ENCODE measurements around the gene CPNE9.
"Not testable (repeated sequence)": the region's sequence is repeated elsewhere in the genome, so short reads cannot be mapped to it uniquely, and the experiment has no call there.

Gene CPNE9

DNA sequence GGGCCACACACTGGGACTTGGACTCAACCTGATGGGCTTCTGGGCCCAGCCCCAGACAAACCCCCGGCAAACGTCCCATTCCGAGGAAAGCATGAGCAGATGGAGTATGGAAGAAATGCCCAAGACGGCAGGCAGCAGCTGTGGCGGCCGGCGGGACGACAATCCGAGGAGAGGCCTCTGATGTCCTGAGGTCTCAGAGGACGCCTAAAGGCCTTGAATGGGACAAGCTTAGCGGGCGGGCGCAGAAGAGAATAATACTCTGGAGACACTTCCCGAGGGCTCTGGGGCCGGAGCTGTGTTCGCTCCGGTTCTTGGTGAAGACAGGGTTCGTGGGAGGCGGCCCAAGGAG lies 45.6 kb downstream of the CPNE9 start:
- DNase-seq = no peak

DNA sequence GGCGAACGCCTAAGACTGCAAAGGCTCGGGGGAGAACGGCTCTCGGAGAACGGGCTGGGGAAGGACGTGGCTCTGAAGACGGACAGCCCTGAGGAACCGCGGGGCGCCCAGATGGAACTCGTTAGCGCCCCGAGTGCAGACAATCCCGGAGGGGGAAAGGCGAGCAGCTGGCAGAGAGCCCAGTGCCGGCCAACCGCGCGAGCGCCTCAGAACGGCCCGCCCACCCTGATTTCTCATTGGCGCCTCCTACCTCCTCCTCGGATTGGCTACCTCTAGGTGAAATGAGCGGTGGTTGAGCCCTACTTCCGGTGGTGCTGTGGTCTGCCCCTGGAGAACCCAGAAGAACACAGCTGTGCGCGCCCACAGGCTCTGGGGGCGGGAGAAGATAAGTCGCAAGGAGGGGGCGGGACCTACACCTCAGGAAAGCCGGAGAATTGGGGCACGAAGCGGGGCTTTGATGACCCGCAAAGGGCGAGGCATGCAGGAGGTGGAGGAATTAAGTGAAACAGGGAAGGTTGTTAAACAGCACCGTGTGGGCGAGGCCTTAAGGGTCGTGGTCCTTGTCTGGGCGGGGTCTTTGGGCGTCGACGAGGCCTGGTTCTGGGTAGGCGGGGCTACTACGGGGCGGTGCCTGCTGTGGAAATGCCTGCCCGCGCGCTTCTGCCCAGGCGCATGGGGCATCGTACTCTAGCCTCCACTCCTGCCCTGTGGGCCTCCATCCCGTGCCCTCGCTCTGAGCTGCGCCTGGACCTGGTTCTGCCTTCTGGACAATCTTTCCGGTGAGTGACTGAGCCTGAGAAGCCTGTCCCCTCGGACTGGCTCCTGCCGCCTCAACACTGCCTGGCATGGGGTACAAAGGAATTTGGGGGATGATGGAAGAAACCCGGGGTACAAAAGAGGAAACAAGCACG lies 46.3 kb downstream of the CPNE9 start, which contains the start of gene OGG1:
Gene OGG1 (plus strand): TSS at position 308 of the 911 bp plus-strand sequence. CDS start 335 bp downstream, at position 643.
- DNase-seq = peak; percentile 97

DNA sequence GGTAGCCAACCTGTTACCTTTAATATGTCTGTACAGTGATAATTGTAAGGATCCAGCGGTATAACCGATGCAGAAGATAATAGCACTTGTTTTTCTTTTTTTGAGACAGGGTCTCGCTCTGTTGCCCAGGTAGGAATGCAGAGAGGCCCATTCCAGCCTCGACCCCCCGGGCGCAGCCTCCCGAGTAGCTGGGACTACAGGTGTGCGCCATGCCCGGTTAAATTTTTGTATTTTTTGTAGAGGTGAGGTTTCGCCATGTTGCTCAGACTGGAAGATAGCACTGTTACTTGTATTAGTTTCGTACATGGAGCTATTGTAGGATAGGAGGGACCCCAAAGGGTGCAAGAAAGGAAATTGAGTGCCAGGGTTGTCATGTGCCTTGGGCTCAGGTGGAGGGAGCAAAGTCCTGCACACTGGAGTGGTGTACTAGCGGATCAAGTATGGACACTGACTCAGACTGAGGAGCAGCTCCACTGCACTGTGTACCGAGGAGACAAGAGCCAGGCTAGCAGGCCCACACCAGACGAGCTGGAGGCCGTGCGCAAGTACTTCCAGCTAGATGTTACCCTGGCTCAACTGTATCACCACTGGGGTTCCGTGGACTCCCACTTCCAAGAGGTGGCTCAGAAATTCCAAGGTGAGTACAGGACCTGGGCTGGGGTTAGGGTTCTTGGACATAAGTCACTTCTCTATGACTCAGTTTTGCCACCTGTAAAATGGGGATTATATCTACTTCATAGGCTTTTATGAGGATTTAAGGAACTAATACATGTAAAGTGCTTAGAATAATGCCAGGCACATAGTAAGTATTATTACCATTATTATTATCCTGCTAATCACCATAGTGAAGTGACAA lies 47.2 kb downstream of the CPNE9 start:
- peak; percentile 29 for DNase-seq

DNA sequence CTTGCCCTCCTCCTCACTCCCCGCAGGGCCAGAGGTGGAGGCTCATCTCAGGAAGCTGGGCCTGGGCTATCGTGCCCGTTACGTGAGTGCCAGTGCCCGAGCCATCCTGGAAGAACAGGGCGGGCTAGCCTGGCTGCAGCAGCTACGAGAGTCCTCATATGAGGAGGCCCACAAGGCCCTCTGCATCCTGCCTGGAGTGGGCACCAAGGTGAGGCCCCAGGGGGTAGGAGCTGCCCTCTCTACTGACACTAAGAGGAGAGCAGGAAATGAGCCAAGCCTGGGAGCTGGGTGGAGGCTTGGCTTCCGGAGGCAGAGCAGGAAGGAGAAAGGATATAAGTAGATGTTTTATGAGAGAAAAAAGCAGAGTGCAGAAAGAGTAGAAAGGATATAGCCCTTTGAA lies 51.0 kb downstream of the CPNE9 start:
- no peak for DNase-seq

DNA sequence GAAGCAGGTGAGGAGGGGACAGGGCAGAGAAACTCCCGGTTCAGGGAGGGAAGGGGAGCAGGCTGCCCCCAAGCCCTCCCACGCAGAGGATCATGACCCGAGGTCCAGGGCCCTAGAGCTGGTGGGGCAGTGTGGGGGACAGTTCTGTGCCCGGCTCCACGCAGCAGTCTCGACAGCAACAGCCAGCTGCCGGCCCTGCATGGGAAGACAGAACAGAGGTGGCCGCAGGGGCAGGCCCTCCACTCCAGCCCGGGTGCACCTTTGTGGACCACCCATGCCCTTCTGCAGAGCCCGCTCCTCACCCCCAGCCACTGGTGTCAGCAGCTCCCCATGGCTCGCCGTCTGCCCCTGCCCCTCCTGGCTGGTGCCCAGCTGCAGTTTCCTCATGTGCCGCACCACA lies 53.8 kb downstream of the CPNE9 start:
- DNase-seq = no peak

DNA sequence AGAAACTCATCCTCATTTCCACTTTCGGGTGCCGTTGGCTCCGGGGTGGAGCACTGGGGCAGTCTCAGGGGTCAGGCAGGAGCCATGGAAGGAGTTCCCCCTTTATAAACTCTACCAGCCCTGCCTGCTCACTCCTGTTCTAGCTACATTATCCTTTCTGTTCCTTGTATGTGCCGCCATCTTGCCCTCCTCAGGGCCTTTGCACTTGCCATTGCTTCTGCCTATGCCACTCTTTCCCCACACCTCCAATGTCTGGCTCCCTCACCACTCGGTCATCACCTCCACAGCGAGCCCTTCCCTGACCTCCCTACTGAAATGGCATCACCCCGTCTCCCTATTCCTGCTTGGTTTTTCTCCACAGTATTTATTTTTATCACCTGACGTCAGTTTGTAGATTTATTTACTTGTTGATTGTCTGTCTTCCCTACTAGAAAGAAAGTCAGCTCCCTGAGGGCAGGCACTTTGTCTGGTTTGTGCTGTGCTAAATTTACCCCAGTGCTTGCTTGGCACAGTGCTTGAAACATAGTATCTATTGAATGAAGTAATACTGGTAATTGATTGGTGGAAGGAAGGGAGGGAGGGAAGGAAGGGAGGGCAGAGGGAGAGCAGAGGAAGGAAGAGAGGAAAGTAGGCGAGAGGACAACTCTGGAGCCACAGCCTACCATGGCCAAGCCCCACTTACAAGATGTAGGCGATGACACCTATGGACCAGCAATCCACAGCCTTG lies 57.3 kb downstream of the CPNE9 start:
- no peak for DNase-seq

DNA sequence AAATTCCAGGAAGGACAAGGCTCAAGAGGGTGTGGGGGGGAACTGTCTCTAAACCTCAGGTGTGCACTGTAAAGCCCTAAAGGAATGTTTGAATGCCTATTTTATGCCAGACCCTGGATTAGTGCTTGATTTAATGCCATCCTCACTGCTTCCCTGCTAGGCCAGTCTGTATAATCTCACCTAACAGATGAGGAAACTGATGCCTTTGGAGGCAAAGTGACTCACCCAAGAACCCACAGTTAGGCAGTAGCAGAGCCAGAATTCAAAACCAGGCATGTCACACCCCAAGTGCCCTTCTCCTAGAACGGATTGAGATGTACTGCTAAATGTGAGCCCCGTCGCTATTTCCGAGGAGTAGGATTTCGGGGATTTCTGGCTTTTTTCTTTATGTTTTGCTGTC lies 58.3 kb downstream of the CPNE9 start:
- DNase-seq = no peak

DNA sequence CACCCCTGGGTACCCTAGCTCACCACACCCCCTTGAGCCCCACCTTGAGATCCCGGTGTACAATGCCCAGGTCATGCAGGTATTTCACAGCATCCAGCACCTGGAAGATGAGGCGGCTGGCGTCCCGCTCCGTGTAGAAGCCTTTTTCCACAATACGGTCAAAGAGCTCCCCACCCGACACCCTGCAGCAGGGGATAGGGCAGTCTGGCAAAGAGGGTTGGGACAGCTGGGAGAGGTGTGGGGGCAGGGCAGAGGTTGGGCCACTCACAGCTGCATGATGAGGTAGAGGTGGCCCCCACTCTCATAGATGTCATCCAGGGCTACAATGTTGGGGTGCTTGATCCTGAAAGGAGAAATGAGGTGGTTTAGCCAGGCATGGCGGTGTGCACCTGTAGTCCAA lies 59.2 kb downstream of the CPNE9 start:
- no peak for DNase-seq

DNA sequence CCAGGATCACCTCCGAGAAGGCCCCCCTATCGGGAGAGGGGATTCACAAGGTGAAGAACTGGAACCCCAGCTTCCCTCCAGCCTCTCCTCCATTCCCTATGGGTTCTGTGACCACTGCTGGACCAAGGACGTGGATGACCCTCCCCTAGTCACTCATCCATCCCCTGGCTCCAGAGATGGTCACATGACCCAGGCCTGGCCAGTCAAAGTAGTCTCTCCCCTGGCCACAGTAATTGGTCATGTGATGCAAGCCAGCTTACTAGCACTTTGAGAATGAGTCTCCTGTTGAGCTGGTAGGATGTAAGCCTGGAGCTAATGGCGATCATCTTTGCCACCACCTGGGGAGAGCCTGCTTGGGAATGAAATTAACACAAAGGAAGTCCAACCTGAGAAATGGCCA lies 62.2 kb downstream of the CPNE9 start:
- DNase-seq = no peak

DNA sequence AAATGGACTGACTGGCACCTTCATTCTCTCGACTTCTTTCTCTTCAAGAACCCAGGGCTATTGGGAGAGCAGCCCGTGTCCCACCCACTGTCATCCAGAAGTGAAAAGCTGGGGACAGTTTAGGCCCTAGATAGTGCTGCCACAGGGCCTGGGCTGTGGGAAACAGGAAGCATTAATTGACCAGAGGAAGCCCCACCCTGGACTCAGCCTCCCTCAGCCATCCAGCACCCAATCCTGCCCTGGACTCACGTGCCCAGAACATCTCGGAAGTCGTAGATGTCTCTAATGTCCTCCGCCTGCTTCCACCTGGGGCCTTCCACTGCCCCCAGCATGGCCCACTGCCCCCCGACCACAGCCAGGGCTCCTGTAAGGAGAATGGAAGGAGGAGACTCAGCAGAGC lies 63.8 kb downstream of the CPNE9 start:
- DNase-seq = no peak

DNA sequence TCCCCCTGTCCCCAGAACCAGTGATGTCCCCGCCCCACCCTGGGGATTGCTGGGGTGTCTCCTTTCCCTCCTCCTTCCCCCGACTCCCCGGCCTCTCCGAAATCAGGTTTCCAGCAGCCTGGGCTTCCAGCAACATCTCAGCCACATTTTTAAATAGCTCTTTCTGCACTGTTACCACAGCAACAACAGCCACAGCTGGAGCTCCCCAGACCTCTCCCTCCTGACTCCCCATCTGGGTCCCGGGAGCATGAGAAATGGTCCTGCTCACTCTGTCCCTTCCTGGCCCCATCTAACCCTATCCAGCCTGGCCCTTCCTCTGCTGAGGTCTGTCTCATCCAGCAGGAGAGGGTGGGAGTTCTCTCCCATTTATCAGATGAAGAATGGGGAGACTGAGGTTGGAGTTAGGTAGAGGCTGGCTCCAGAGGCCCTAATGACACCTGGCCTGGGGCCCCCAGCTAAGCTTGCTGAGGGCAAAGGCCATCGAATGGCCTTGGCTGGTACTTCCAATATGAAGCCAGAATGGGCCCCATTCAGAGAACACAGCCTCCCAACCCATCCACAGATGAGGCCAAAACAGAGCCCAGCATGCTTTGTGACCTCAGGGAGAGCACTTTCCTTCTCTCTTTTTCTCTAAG lies 64.6 kb downstream of the CPNE9 start:
- no peak for DNase-seq

DNA sequence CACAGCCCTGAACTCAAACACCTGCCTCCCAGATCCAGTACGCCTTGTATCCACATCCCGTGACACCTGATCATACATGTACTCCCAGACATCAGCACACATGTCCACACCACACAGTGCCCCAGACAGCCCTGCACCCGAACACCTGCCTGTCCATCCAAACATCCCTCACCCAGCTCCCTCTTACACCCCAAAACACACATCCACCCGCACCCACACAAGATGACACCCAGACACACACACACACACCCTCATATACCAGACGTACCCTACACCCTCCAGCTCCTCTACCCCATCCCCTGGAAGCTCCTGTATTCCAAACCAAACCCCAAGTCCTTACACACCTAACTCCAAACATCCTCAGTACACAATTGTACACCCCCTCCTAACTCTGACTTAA lies 65.4 kb downstream of the CPNE9 start:
- no peak for DNase-seq

DNA sequence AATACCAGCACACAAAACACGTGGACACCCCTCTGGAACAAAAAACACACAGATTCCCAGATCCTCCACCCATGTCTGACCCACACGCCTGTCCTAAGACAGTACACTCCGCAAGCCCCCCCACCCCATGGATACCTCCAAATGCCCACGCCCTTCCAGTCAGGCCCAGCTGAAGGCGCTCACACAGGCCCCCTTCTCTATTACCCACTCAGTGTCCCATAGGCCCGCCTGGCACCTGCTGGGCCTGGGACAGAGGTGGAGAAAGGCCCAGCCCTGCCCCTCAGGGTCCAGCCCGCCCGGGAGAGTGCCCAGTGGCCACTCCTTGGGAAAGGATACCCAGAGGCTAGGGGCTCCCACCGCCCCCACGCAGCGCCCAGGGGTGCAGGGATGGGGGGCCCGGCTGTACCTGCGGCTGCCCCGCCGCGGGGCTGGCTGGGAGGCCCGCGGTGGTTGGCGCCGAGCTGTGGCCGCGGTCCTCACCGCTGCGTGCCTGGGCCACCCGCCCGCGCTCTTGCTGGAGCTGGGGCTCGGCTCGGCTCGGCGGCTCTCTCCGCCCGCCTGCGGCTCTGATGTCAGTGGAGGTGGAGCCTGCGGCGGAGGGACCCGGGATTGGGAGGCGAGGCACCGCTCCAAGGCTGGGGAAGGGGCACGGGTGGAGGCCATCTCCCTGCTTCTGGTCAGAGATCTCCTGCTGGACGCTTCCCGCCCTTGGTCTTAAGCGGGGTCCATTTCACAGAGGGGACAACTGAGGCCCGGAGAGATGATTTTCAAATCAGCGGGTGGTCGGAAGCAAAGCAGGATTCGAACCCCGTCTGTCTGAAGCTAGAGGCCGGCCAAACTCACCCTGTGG lies 66.0 kb downstream of the CPNE9 start, which contains the start of gene CAMK1:
Gene CAMK1 (minus strand): TSS at position 522 of the 850 bp plus-strand sequence. CDS start 2,198 bp downstream, outside the sequence.
- peak; percentile 80 for DNase-seq

DNA sequence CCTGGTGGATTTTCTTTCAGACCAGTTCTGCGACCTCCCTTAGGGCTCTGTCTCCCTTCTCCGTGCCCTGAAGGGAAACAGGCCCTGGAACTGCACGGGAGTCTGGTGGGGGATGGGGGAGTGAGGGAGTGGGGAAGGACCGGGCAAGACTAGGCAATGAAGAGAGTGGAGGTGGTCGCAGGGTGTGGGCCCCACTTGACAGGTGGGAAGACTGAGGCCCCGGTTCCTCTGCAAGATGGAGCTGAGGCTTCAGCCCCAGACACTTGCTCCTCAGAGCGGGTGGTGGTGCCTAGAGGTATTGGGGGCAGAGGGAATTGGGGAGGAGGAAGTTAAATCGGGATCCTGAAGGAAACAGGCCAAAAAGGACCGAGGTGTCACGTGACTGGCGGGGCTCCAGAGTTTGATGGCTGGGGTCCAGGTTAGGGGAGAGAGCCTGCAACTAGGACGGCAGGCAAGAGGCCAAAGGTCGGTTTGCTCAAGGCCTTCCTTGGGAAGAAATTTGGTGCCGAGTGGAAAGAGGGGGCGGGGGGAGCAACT lies 66.7 kb downstream of the CPNE9 start:
- no peak for DNase-seq

DNA sequence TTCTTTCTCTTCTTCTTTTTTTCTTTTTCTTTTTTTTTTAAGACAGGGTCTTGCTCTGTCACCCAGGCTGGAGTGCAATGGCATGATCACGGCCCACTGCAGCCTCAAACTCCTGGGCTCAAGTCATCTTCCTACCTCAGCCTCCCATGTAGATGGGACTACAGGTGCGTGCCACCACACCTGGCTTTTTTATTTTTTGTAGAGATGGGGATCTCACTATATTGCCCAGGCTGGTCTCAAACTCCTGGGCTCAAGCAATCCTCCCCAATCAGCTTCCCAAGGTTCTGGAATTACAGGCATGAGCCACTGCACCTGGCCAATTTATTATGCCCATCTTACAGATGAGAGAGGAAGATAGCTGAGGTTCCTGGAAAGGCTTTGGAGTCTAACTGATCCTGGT lies 67.4 kb downstream of the CPNE9 start:
- not testable (repeated sequence) for DNase-seq

DNA sequence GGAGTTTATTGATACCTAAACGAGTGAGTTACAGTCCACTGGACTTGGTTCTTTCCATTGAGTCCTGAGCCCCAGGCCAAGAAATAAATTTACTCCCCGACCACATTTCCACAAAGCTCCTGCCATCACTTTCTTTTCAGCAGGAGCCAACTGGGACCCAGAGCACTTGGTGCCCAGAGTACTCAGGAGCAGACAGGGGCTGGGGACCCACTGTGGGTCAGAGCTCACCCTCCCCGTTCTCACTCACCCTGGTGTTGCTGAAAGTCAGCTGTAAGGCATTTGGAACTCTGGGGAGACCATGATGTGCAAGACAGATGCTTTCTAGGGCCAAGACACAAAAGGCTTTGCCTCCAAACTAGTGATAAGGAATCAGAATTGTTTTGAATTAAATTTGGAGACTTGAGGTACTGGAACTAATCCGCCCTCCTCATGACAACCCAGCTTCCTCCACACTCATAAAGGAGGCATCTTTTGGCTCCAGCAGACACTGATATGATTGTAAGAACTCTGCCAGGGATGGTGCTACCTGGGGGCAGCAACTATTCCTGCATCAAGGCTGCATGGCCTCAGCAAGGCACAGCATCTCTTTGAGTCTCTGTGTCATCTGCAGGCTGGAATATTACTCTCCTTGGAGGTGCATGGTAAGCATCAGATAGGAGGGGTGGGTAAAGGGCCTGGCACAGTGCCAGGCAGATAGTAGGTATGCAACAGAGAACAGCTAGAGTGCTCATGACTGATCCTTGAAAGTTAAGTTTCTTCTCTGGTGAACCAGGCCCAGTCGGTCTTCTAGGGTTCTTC lies 73.5 kb downstream of the CPNE9 start:
- no peak for DNase-seq

DNA sequence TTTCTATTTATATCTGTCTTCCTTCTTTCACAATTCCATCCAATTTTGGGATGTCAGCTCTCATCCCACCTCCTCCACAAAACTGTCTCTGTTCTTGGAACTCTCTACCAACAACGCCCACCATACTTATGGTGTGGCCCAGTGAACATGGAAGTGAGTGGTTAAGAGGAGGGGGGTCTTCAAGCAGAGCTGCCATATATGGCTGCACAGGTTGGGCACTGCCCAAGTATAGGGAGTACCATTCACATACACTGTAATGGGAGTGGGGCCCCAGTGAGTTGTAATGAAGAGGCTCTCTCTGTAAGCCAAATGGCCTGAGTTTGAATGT lies 74.0 kb downstream of the CPNE9 start:
- no peak for DNase-seq

DNA sequence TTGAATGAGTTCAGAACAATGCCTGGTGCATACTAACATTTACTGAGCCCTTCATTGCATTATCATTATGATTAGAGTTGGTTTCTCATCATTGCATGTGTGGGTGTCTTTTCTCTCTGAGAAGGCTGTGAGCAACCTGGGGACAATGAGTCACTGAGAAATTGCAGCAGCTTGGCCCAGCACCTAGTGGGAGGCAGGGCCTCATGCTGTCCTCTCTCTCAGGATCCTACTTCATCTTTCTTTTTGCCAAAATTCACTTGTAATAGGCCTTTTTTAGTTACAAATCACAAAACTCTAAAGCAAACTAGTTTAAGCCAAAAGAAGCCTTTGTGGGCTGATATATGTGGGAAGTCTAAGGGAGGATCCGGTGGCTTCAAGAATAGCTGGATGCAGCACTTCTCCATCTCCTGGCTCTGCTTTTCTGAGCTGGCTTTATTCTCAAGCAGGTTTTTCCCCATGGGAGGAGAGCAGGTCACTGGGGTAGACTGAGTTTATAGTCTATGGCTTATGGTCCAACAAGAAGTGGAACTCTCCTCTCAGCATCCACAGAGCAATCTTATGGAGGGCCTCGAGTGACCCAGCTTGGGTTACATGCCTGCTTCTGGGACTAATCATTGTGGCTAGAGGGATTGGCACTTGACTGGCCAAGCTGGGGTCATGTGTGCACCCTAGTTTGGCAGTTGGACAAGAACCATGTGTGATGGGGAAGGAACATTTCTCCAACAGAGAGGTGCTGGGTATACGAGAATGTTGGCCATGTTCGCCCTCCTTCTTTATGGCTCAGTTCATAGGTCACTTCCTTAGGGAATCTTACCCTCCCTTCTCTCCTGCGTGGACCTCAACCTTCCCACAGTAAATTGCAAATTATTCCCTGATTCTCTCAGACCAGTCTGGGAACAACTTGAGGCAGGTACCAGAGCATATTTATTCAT lies 74.8 kb downstream of the CPNE9 start:
- DNase-seq = no peak

DNA sequence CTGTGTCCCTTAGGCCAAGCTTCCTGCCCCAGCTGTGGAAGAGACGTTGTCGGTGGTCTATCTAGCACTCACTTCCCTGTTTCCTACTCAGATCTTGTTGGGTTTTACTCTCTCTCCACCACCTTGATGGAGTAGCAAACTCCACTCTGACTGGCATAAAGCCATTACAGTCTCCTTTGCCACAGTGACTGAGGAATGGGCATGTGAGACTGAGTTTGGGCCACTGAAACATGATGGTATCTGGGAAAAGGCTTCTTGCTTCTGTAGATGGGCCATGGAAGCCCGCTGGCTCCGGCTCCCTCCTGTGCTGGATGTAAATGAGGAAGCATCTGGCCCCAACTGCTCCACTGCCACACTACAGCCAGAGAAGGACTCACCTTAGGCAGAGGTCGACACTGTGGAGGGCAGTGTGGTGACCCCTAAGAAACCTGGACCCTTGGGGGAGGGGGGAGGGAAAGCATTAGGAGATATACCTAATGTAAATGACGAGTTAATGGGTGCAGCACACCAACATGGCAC lies 75.5 kb downstream of the CPNE9 start:
- no peak for DNase-seq
